GM23338 (cell line): Measurements from ENCODE around the gene LRRFIP2. TPM values are rescaled to one million over a fixed set of nuclear protein-coding genes. Genes with fewer than 3 reads are reported as not detected.

Experiments
- ATAC-seq: fragments of 200-7000 bp; cut with Tn5 transposase; 3 replicates; pipeline ENCODE4 v1.9.1; 2020
- DNase-seq: peaks from one replicate; pipeline ENCODE4 v3.0.0-alpha.2; 2015; ENCODE audit warnings: low spot score
- H2AFZ ChIP-seq: fragments of 200-600 bp; sonication (generic); 2 replicates; pipeline ENCODE4 v1.8.0; 2016; ENCODE audit warnings: antibody characterized with exemption, mild to moderate bottlenecking, moderate library complexity
- H3F3A ChIP-seq: fragments of 200-600 bp; sonication (generic); replicated peaks from 2 replicates; pipeline ENCODE4 v1.8.0; 2017; ENCODE audit warnings: antibody characterized with exemption, mixed run types, low read depth
- H3K27ac ChIP-seq: fragments of 200-600 bp; sonication (generic); 2 replicates; pipeline ENCODE4 v1.6.1; 2016; ENCODE audit warnings: low read depth
- H3K27me3 ChIP-seq: fragments of 200-600 bp; sonication (generic); 2 replicates; pipeline ENCODE4 v1.8.0; 2016; ENCODE audit warnings: mild to moderate bottlenecking, mixed run types, moderate library complexity; ENCODE audit not compliant: insufficient read depth
- H3K36me3 ChIP-seq: fragments of 200-600 bp; sonication (generic); 2 replicates; pipeline ENCODE4 v1.8.0; 2016; ENCODE audit warnings: mild to moderate bottlenecking; ENCODE audit not compliant: insufficient read depth
- H3K4me1 ChIP-seq: fragments of 200-600 bp; sonication (generic); 2 replicates; pipeline ENCODE4 v1.8.0; 2016; ENCODE audit warnings: mild to moderate bottlenecking, moderate library complexity; ENCODE audit not compliant: insufficient read depth
- H3K4me2 ChIP-seq: fragments of 200-600 bp; sonication (generic); 2 replicates; pipeline ENCODE4 v1.7.1; 2017; ENCODE audit warnings: mixed run types
- H3K4me3 ChIP-seq: fragments of 200-600 bp; sonication (generic); 2 replicates; pipeline ENCODE4 v1.6.1; 2016; ENCODE audit warnings: mixed run types
- H3K79me2 ChIP-seq: fragments of 200-600 bp; sonication (generic); replicated peaks from 2 replicates; pipeline ENCODE4 v1.8.0; 2017; ENCODE audit warnings: mild to moderate bottlenecking; ENCODE audit not compliant: insufficient read depth
- H3K9me2 ChIP-seq: fragments of 200-600 bp; sonication (generic); 2 replicates; pipeline ENCODE4 v1.8.0; 2017; ENCODE audit not compliant: insufficient read depth
- H4K20me1 ChIP-seq: fragments of 200-600 bp; sonication (generic); replicated peaks from 2 replicates; pipeline ENCODE4 v1.8.0; 2017; ENCODE audit warnings: mild to moderate bottlenecking; ENCODE audit not compliant: insufficient read depth
- H3K27ac Mint-ChIP-seq: 2 replicates; pipeline ENCODE4 v1.8.0; 2020; ENCODE audit warnings: inconsistent platforms, mild to moderate bottlenecking, moderate library complexity, mixed read lengths
- H3K27me3 Mint-ChIP-seq: 3 replicates; pipeline ENCODE4 v1.8.0; 2022; ENCODE audit warnings: low read depth, mild to moderate bottlenecking, moderate library complexity, mixed read lengths, inconsistent platforms; ENCODE audit not compliant: insufficient read depth, poor library complexity
- H3K36me3 Mint-ChIP-seq: 3 replicates; pipeline ENCODE4 v1.8.0; 2021; ENCODE audit warnings: low read depth, mild to moderate bottlenecking, inconsistent platforms, moderate library complexity, mixed read lengths
- H3K4me1 Mint-ChIP-seq: 3 replicates; pipeline ENCODE4 v1.8.0; 2020; ENCODE audit warnings: mild to moderate bottlenecking, inconsistent platforms, mixed read lengths
- H3K4me3 Mint-ChIP-seq: 3 replicates; pipeline ENCODE4 v1.8.0; 2021; ENCODE audit warnings: moderate library complexity, mild to moderate bottlenecking, inconsistent platforms, mixed read lengths
- H3K9me3 Mint-ChIP-seq: 3 replicates; pipeline ENCODE4 v1.8.0; 2020; ENCODE audit warnings: moderate library complexity, mild to moderate bottlenecking, inconsistent platforms, mixed read lengths
- CREB1 ChIP-seq: fragments of 250-450 bp; sonication (Bioruptor Pico); IDR thresholded peaks from 2 replicates; pipeline ENCODE4 v1.5.0; 2020; ENCODE audit warnings: low read depth, mild to moderate bottlenecking, moderate library complexity
- ETS1 ChIP-seq: IDR thresholded peaks from 2 replicates; pipeline ENCODE4 v1.6.1; 2016; ENCODE audit warnings: antibody characterized with exemption
- EZH2 ChIP-seq: fragments of 200-600 bp; sonication (generic); IDR thresholded peaks from one replicate; pipeline ENCODE4 v1.8.0; 2017; ENCODE audit warnings: antibody characterized with exemption, mild to moderate bottlenecking, low read depth; ENCODE audit not compliant: unreplicated experiment
- EZH2phosphoT487 ChIP-seq: fragments of 200-600 bp; sonication (generic); IDR thresholded peaks from one replicate; pipeline ENCODE4 v1.8.1; 2018; ENCODE audit warnings: antibody characterized with exemption; ENCODE audit not compliant: unreplicated experiment
- JUNB ChIP-seq: IDR thresholded peaks from one replicate; pipeline ENCODE4 v1.6.1; 2016; ENCODE audit warnings: antibody characterized with exemption; ENCODE audit not compliant: unreplicated experiment
- NANOG ChIP-seq: IDR thresholded peaks from 2 replicates; pipeline ENCODE4 v1.6.1; 2016; ENCODE audit warnings: antibody characterized with exemption, borderline replicate concordance
- POLR2AphosphoS5 ChIP-seq: IDR thresholded peaks from 2 replicates; pipeline ENCODE4 v1.6.1; 2016; ENCODE audit warnings: antibody characterized with exemption, low read depth
- REST ChIP-seq: IDR thresholded peaks from one replicate; pipeline ENCODE4 v1.6.1; 2018; ENCODE audit warnings: antibody characterized with exemption; ENCODE audit not compliant: unreplicated experiment
- STAT1 ChIP-seq: IDR thresholded peaks from one replicate; pipeline ENCODE4 v1.6.1; 2016; ENCODE audit warnings: antibody characterized with exemption; ENCODE audit not compliant: unreplicated experiment
- ZNF114 ChIP-seq: fragments of 250-450 bp; sonication (Bioruptor Pico); IDR thresholded peaks from 2 replicates; pipeline ENCODE4 v1.5.0; 2020; ENCODE audit warnings: mild to moderate bottlenecking, moderate library complexity
- ZNF331 ChIP-seq: fragments of 250-450 bp; sonication (Bioruptor Pico); IDR thresholded peaks from 2 replicates; pipeline ENCODE4 v1.5.0; 2020; ENCODE audit warnings: low read depth, mild to moderate bottlenecking, moderate library complexity
- ZNF462 ChIP-seq: fragments of 250-450 bp; sonication (Bioruptor Pico); IDR thresholded peaks from 2 replicates; pipeline ENCODE4 v1.5.0; 2020; ENCODE audit warnings: mild to moderate bottlenecking, moderate library complexity
- polyA plus RNA-seq: library from polyadenylated mRNA; unstranded; fragments of >200 nt; fragmentation: Nextera tagmentation; extraction: Ambion mirVana; gene quantifications from 2 replicates; pipeline ENCODE4 v1.2.1, GENCODE V29; 2016
- total RNA-seq: library from RNA; depleted of rRNA; stranded (reverse); fragments of >200 nt; shearing (Covaris generic); gene quantifications from 2 replicates; pipeline ENCODE4 v1.2.3, GENCODE V29; 2014
- TF ChIP-seq, protein P1 (sequence below), 2 experiments: fragments of 200-600 bp in 1 of 2; sonication (generic) in 1 of 2; conservative IDR thresholded peaks; 2 replicates each; pipeline versions ENCODE4 v1.5.1 to v1.6.1; 2016 to 2017; ENCODE audit warnings: antibody characterized with exemption in 2 of 2, low read depth in 2 of 2, mild to moderate bottlenecking in 2 of 2, moderate library complexity in 1 of 2

Gene LRRFIP2
- total and polyA plus RNA-seq, 2 experiments from 2014 or later = 20.3 to 29.0 TPM

- H3K36me3 Mint-ChIP-seq = no peaks in the 10 kb centered on the region
- no peak overlapping the region for H3K4me2 ChIP-seq
- H3K27me3 Mint-ChIP-seq = peaks cover 2% of the 10 kb centered on the region
- no peak overlapping the region for H3K27ac Mint-ChIP-seq
- peaks cover 3% of the 10 kb centered on the region; the same call in 2 of the 3 replicates for H3K4me1 Mint-ChIP-seq
- H3K27me3 ChIP-seq = no peaks in the 10 kb centered on the region
- H3K4me3 Mint-ChIP-seq = no peak overlapping the region
- H3K27ac ChIP-seq = no peak overlapping the region
- no peak for ATAC-seq
- no peaks in the 10 kb centered on the region; the same call in 1 of the 2 replicates for H4K20me1 ChIP-seq
- no peaks in the 10 kb centered on the region for H3K79me2 ChIP-seq
- H3K4me3 ChIP-seq = no peak overlapping the region
- no peaks in the 10 kb centered on the region for H3K9me2 ChIP-seq
- no peaks in the 10 kb centered on the region for H3K9me3 Mint-ChIP-seq
- no peaks in the 10 kb centered on the region for H3K36me3 ChIP-seq
- no peak for DNase-seq
- H3K4me1 ChIP-seq = no peaks in the 10 kb centered on the region
- no peaks in the 10 kb centered on the region for H3F3A ChIP-seq
- no peak for TF ChIP-seq ZNF462 (CRISPR knock-in tag)
- no peak for TF ChIP-seq CREB1 (CRISPR knock-in tag)
- TF ChIP-seq, protein P1, sequence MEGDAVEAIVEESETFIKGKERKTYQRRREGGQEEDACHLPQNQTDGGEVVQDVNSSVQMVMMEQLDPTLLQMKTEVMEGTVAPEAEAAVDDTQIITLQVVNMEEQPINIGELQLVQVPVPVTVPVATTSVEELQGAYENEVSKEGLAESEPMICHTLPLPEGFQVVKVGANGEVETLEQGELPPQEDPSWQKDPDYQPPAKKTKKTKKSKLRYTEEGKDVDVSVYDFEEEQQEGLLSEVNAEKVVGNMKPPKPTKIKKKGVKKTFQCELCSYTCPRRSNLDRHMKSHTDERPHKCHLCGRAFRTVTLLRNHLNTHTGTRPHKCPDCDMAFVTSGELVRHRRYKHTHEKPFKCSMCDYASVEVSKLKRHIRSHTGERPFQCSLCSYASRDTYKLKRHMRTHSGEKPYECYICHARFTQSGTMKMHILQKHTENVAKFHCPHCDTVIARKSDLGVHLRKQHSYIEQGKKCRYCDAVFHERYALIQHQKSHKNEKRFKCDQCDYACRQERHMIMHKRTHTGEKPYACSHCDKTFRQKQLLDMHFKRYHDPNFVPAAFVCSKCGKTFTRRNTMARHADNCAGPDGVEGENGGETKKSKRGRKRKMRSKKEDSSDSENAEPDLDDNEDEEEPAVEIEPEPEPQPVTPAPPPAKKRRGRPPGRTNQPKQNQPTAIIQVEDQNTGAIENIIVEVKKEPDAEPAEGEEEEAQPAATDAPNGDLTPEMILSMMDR (conservative IDR thresholded peaks at IDR 0.05; ENCODE audit: low read depth in 2 of 2) = no peak
- no peak for TF ChIP-seq REST
- no peak for TF ChIP-seq NANOG
- TF ChIP-seq ZNF331 = no peak
- TF ChIP-seq ZNF114 (CRISPR knock-in tag) = no peak
- no peak for TF ChIP-seq JUNB
- TF ChIP-seq EZH2 = no peak
- no peak for TF ChIP-seq ETS1
- TF ChIP-seq STAT1 = no peak
- TF ChIP-seq EZH2phosphoT487 = no peak
- TF ChIP-seq POLR2AphosphoS5 = no peak
- no peak overlapping the region for H2AFZ ChIP-seq
Observed at GRCh38 chr3:37099469-37099868, 74.9 kb downstream of the LRRFIP2 start.
